HPDE6-E6E7 (cell line): ENCODE measurements around the gene POR.
"Not testable (repeated sequence)": the region's sequence is repeated elsewhere in the genome, so short reads cannot be mapped to it uniquely, and the experiment has no call there.

Experiments used
- DNase-seq: peaks from one replicate; pipeline ENCODE4 v3.0.0; 2011; ENCODE audit warnings: missing footprints; ENCODE audit errors: extremely low spot score

Gene POR

DNA sequence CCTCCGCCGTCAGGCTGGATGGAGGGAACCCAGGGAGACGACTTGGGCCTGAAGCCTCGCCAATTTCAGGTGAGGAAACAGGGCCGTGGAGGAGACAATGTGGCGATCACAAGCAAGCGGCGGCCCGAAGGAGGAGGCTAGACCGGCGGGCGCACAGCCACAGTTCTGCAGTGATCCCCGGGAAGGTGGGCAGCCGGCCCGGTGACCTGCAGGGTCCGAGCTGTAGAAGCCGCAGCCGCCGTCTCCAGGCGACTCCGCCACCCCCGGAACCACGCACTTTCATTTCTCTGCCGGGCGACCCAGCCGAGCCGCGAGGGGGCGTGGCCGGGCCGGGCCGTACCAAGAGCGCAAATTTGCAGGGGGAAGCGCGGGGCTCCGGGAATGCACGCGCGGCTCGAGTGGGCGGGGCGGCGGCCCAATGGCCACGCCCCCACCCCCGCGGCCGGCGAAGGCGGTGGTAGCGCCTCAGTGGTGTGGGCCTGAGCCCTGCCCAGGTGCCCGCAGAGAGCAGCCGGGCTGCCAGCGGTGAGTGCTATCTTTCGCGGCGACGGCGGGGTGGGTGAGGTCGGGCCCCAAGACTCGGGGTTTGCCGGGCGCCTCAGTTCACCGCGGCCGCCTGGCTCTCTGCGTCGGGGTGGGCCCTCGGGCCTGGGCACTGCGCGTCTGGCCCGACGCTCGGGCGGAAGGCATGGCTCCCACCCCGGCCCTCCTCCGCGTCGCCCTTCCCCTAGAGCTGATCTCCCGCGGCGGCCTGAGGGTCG, at the start of gene POR:
POR (plus strand) TSS at position 501 of the 761 bp plus-strand sequence. CDS start 38,847 bp downstream, outside the sequence.
- peak; percentile 93 for DNase-seq

DNA sequence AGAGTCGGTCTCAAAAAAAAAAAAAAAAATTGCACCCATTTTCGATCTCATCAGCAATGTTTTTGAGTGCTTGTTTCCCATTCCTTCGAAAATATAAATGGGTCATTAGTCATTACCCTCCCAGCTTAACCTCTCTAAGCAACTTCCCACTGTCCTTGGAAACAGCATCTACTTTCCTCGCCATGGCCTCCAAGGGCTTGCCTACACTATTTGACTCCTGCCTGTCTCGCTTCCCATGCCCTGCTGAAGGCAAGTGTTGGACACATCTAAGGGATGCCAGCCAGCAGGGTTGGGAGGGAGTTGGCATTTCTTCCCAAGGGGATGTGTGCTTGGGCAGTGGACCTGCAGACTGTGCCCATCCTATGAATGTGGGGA, 48.9 kb upstream of the POR start:
- DNase-seq: no peak

DNA sequence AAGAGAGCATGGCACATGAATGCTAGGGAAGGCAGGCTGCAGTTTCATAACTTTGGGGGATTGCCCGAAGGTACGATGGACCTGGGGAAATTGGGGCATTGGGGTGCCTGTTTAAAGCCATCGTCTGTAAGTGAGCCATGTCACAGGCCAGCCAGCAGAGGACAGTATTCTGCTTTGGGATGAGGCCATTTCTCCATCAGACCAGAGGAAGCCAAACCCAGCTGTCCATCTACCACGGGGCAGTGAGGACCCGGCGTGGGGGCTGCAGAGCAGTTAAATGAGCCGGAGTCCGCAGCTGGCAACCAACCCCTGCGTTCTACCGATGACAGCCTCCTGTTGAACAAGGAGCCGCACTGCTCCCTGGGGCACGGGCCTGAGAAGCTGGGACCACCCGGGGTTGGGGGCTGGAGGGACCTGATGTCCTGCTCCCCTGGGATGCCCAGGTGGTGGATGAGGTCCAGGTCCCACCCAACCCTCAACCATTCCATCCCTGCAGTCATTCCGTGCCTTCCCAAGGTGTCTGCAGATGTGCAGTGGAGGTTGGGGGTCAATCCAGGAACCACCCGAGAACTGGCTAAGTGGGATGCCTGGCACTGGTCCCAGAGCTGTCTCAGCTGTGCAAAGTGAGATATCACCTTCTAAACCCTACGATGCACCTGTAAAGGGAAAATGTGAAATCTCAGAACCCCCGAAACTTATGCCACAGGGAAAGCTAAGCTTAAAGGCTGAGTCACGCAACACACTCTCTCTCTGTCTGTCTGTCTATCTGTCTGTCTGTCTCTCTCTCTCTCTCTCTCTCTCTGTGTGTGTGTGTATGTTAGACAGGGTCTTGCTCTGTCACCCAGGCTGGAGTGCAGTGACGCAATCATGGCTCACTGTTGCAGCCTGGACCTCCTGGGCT, 48.2 kb upstream of the POR start:
- peak; percentile 76 for DNase-seq

DNA sequence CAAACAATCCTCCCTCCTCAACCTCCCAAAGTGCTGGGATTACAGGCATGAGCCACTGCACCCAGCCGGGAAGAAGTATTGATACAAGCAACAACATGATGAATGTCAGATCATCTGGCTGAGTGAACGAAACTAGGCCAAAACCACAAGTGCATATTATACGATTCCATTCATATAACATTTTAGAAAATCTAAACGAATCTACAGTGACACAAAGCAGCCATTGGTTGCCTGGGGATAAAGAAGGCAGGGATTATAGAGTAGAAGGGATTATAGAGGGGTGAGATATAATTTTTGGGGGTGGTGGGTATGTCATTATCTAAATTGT, 47.6 kb upstream of the POR start:
- DNase-seq: no peak

DNA sequence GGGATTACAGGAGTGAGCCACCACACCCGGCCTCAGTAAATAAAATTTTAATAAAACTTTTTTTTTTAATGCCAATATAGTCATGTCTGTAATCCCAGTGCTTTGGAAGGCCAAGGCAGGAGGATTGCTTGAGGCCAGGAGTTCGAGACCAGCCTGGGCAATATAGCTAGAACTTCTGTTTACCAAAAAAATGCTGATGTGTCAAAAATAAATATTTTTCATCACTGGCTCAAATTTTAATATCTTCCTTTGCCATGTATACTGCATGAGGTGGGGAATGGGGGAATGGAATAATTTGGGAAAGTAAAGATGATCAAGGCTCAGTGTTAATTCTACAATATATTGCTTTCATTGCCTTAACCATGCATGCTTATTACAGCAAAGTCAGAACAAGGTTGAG, 46.8 kb upstream of the POR start:
- DNase-seq: no peak

DNA sequence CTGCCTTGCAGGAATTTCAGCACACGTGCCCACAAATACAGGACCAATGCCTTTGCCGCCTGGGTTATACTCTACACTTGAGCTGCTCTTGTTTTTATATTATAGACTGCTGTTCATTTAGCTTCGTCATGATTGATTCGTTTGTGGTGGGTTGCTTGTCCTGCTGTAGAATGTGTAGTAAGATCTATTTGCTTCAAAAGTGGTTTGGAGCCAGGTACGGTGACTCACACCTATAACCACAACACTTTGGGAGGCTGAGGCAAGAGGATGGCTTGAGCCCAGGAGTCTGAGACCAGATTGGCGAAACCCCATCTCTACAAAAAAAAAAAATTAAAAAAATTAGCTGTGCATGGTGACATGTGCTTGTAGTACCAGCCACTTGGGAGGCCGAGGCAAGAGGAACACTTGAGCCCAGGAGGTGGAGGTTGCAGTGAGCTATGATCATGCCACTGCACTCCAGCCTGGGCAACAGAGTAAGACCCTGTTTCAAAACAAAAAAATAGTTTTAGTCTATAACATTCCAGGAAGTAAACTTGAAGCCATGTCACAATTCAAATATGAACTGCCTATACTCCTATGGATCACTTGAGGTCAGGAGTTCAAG, 45.1 kb upstream of the POR start:
- no peak for DNase-seq

DNA sequence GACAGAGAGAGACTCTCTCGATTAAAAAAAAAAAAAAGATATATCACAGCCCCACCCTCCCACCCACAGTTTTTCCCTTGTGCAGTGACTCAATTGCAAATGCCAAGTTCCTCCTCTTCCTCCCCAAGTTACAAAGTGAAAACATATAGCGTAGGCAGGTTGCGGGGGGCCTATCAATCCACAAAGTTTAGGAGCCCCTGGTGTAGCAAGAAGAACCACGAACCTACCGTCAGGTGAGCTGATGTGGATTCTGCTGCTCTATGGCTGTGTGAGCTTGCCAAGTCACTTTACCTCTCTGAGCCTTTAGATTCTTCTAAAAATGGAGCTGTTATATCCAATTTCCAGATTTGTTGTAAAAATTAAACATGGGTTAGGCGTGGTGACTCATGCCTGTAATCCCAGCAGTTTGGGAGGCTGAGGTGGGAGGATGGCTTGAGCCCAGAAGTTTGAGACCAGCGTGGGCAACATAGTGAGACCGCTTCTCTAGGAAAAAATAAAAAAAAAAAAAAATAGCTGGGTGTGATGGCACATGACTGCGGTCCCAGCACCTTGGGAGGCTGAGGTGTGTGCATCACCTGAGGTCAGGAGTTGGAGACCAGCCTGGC, 44.3 kb upstream of the POR start:
- no peak for DNase-seq

DNA sequence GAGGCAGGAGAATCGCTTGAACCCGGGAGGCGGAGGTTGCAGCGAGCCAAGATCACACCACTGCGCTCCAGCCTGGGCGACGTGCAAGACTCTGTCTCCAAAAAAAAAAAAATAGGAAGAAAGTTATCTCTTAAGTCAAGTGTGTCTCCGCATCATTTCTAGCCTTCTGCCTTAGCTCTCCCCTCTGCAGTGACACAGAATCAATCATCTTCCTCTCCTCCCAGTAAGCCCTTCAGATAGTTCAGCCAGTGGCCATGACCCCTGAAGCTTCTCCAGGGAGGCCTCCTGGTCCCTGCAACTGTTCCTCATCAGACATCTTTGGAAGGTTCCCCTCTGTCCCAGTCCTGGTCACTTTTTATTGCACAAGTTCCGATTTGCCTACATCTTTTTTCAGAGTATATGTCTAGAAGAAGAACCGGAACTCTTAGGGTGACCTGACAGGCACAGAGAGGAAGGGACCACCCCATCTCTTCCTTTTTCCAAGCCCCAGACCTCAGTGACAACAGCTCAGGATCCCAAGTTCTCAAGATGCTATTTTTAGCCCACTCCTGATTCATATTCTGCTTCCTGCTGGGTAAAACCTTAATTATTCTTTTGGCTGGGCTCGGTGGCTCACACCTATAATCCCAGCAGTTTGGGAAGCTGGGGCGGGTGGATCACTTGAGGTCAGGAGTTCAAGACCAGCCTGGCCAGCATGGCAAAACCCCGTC, 42.7 kb upstream of the POR start:
- DNase-seq: no peak

DNA sequence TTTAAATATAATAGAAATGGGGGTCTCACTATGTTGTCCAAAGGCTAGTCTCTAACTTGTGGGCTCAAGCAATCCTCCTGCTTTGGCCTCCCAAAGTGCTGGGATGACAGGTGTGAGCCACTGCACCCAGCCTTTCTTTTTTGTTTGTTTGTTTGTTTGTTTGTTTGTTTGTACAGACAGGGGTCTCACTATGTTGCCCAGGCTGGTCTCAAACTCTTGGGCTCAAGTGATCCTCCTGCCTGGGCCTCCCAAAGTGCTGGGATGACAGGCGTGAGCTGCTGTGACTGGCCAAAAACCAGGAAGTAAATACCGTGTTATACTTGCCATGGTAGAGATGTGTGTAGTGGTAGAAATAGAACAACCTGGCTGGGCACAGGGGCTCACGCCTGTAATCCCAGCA, 40.8 kb upstream of the POR start:
- DNase-seq: not testable (repeated sequence)

DNA sequence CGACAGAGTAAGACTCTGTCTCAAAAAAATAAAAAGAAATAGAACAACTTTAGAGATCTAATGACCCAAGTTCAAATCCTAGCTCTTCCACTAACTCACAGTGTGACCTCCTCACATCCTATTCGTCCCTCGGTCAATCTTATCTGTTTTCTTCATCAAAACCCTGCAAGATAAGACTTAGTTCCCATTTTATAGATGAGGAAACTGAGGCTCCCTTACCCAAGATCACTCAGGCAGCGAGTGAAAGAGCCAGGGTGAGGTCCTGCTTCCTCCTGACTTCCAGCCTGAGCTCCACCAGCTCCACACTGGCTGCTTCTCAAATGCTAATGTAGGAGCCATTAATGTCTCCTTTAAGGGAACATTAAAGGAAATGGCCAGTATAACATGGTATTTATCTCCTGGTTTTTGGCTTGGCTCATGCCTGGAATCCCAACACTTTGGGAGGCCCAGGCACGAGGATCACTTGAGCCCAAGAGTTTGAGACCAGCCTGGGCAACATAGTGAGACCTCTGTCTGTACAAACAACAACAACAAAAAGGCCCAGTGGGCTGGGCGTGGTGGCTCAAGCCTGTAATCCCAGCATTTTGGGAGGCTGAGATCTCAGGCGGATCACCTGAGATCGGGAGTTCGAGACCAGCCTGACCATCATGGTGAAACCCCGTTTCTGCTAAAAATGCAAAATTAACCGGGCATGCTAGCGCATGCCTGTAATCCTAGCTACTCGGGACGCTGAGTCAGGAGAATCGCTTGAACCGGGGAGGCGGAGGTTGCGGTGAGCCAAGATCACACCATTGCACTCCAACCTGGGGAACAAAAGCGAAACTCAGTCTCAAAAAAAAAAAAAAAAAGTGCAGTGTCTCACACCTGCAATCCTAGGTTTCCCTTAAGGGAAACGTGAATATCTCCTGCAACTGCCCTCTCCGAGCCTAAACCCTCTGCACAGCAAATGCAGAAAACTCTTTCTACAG, 39.6 kb upstream of the POR start:
- no peak for DNase-seq

DNA sequence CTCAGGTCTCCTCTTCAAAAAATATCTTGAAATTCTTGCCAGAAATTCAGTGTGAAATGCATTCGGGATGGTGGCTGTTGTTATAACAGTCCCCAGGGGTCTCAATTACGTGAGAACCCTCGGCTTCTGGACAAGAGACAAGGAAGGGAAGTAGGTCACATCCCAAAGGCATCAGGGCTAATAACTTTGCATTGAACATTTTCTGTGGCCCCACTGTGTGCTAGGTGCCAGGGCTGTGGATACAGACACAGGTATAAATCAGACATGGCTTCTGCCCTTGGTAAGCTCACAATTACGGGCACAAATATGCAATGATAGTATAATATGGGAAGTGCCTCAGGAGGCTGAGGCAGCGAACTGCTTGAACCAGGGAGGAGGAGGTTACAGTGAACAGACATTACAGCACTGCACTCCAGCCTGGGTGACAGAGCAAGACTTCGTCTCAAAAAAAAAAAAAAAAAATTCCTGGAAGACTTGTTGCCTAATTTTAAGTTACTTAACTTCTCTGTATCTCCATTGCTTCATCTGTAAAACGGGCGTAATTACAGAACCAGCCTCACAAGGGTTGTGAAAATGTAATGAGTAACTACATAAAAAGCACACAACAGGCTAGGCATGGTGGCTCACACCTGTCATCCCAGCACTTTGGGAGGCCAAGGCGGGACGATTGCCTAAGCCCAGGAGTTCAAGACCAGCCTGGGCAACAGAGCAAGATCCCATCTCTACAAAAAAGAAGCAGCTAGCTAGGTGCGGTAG, 38.7 kb upstream of the POR start:
- DNase-seq: no peak

DNA sequence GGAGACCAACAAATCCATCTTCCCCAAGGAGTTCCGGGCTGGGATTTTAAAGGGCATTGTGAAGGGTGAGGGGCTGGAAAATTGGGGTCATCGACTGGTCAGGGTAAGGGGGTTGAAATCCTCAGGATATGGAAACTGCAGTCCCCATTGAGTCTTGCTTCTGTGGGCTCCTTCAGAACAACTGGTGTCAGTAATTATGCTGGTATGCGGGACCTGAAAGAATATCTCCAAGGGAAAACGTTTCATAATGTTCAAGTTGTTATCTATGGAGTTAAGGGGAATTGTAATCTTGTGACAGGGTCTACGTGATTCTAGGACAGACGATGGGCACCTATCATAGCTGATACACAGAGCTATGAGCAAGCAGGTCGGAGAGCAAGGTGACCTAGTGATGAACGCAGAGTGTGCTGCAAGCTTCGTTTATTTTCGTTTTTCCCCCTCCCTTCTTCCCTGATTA, 36.6 kb upstream of the POR start:
- no peak for DNase-seq

DNA sequence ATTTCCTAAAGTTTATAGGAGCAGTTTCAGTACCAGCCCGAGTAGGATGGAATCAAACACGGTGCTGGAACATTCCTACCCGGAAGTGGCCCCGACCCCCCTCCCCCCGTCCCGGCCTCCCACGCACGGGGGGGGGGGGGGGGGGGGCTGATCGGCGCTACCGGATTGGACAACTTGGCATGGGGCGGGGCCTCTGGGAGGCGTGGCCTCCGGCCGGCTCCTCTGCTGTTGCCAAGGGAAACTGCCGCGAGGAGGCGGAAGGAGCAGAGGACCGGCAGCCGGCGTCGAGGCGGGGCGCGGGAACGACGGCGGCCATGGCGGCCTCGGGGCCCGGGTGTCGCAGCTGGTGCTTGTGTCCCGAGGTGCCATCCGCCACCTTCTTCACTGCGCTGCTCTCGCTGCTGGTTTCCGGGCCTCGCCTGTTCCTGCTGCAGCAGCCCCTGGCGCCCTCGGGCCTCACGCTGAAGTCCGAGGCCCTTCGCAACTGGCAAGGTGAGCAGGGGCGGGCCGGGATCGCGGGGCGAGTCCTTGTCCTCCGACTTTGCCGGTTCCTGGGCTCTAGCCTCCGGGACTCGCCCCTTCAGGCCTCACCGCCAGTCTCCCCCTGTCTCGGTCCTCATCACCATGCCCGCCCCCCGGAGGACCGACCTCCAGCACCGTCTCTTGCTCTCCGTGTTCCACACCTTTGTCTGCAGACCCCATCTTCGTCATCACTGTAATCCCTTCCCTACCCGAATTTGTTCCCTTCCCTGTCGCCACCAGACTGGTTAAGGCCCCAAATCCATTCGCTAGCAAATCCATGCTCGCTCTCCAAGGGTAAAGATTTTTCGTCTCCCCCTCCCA, 36.0 kb upstream of the POR start, which contains the start of gene RHBDD2:
RHBDD2 (plus strand) TSS at position 266 of the 843 bp plus-strand sequence; CDS start at position 315, 49 bp downstream.
- DNase-seq: peak; percentile 96

DNA sequence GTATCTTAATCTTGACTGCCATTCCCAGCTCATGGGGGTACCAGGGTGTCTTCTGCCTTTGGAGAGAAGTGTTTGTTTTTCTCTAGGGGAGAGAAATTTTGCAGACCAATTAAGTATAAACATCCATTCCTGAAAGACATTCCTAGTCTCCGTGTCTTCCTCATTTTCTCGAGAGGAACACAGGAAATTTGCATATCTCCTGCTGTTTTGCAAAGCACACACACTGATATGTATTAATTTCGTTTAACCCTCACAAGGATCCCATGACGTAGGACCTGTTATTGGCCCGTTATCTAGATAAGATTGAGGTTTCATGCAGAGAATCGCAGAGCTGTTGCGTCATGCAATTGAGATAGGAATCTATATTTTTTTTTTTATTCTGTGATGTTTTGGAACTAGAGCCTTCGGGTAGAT, 35.2 kb upstream of the POR start:
- no peak for DNase-seq

DNA sequence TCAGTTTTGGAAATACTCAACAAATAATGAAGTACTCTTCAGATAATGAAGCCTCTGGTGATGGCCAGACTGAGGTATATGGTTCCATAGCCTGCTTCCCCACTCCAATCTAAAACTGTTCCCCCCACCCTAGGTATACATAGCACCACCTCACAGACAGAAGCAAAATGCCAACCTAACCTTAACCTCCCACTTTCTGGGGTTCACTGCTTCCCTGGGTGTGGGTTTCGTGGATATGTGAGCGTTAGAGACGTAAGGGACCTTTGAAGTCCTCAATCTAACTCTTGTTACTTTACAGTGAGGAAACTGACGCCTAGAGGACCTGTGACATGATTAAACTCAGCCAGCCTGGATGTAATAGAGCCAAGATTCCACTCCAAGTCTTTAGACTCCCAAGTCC, 34.7 kb upstream of the POR start:
- DNase-seq: no peak

DNA sequence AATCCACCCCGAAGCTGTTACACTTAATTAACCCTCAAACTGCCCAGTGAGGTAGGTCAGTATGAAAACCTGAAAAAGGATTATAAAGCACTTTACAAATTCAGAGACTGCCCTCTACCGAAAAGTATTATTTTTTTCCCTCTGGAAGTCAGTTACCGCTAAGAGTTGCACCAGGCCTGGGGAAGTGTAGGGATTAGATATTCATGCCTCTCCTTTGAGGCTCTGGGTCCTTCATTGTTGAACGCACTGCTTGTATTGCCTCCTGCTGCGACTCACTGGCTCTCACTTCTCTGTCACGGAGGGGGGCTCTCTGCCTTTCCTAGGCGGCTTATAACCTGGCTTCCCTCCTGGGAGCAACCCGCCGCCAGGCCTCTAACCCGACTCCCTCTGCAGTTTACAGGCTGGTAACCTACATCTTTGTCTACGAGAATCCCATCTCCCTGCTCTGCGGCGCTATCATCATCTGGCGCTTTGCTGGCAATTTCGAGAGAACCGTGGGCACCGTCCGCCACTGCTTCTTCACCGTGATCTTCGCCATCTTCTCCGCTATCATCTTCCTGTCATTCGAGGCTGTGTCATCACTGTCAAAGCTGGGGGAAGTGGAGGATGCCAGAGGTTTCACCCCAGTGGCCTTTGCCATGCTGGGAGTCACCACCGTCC, 33.4 kb upstream of the POR start:
- DNase-seq: no peak

DNA sequence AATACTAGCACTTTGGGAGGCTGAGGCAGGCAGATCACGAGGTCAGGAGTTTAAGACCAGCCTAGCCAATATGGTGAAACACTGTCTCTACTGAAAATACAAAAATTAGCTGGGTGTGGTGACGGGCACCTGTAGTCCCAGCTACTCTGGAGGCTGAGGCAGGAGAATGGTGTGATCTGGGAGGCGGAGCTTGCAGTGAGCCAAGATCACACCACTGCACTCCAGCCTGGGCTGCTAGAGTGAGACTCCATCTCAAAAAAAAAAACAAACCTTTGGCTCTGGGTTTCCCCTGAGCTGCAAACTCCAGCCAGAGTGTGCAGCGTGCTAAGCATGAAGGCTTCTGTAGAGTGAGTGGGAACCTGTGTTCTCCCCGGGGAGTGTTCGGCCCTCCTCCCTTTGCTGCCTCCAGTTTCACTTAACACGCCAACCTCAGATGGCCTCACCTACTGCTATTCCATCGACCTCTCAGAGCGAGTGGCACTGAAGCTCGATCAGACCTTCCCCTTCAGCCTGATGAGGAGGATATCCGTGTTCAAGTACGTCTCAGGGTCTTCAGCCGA, 31.6 kb upstream of the POR start:
- DNase-seq: not testable (repeated sequence)

DNA sequence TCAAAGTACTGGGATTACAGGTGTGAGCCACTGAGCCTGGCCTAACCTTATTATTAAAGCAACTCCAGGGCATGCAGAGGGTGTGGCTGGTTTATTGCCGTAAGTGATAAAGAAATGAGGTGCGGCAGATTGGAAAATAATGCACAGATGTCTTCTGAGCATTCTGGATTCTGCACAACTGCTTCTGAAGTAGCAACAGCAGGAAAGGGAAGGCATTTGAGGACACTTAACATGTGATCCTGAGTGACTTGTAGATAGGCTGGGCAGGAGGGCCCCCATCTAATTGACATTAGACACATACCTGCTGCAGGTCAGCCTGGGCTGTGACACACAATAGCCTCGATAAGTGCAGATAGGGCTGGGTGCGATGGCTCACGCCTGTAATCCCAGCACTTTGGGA, 30.5 kb upstream of the POR start:
- DNase-seq: no peak
